OCI-LY7 (cell line): ENCODE measurements around the gene ZNF678. TPM values are rescaled to one million over a fixed set of nuclear protein-coding genes. Genes with fewer than 3 reads are reported as not detected.

Experiments
- BruUV-seq: library from RNA; stranded (reverse); fragments of 400-500 nt; replicated peaks from 2 replicates; lab custom pipeline; 2021; lab: Mats Ljungman, UMichigan
- CTCF ChIA-PET: fragments of 300-600 bp; sonication (Branson Sonifier 250); formaldehyde crosslinking; loops from one replicate; lab custom pipeline; 2022; ENCODE audit warnings: antibody characterized with exemption; ENCODE audit not compliant: unreplicated experiment; lab: Charles Lee
- POLR2A ChIA-PET: fragments of 300-600 bp; sonication (Branson Sonifier 250); formaldehyde crosslinking; loops from one replicate; lab custom pipeline; 2022; ENCODE audit warnings: antibody characterized with exemption; lab: Charles Lee
- DNase-seq: peaks from one replicate; pipeline ENCODE4 v3.0.0-alpha.2; 2015; ENCODE audit warnings: low spot score
- H2AFZ ChIP-seq: fragments of 200-600 bp; sonication (generic), shearing (Covaris generic); 2 replicates; pipeline ENCODE4 v1.6.1; 2014; ENCODE audit warnings: mild to moderate bottlenecking, antibody characterized with exemption, low read length, moderate library complexity
- H3K27ac ChIP-seq: fragments of 200-600 bp; sonication (generic); 2 replicates; pipeline ENCODE4 v1.5.1; 2014; ENCODE audit warnings: mixed run types, low read depth, mild to moderate bottlenecking, moderate library complexity, low read length, inconsistent platforms; ENCODE audit not compliant: poor library complexity, severe bottlenecking
- H3K36me3 ChIP-seq: fragments of 200-600 bp; sonication (generic); 2 replicates; pipeline ENCODE4 v1.6.1; 2014; ENCODE audit warnings: mild to moderate bottlenecking, antibody characterized with exemption, low read length, moderate library complexity, mixed read lengths; ENCODE audit not compliant: insufficient read depth
- H3K4me1 ChIP-seq: fragments of 200-600 bp; sonication (generic); 2 replicates; pipeline ENCODE4 v1.5.1; 2014; ENCODE audit warnings: mild to moderate bottlenecking, low read length; ENCODE audit not compliant: insufficient read depth, poor library complexity, severe bottlenecking
- H3K4me2 ChIP-seq: fragments of 200-600 bp; sonication (generic); 2 replicates; pipeline ENCODE4 v1.6.1; 2014; ENCODE audit warnings: mild to moderate bottlenecking, low read length
- H3K4me3 ChIP-seq: fragments of 200-600 bp; sonication (generic); 2 replicates; pipeline ENCODE4 v1.5.1; 2014; ENCODE audit warnings: mild to moderate bottlenecking, low read depth, low read length; ENCODE audit not compliant: poor library complexity, severe bottlenecking
- H3K79me2 ChIP-seq: fragments of 200-600 bp; sonication (generic); 2 replicates; pipeline ENCODE4 v1.6.1; 2016; ENCODE audit warnings: low read depth, mild to moderate bottlenecking, low read length, moderate library complexity, mixed read lengths; ENCODE audit not compliant: insufficient read depth
- H3K9me2 ChIP-seq: fragments of 200-600 bp; sonication (generic); 2 replicates; pipeline ENCODE4 v1.6.1; 2016; ENCODE audit warnings: mild to moderate bottlenecking, low read length, mixed read lengths; ENCODE audit not compliant: insufficient read depth
- H3K9me3 ChIP-seq: fragments of 200-600 bp; sonication (generic); 2 replicates; pipeline ENCODE4 v1.6.1; 2014; ENCODE audit warnings: mild to moderate bottlenecking, mixed run types, low read length, mixed read lengths
- H4K20me1 ChIP-seq: fragments of 200-600 bp; sonication (generic); 2 replicates; pipeline ENCODE4 v1.6.1; 2014; ENCODE audit warnings: mild to moderate bottlenecking, antibody characterized with exemption, low read length, moderate library complexity, mixed read lengths; ENCODE audit not compliant: insufficient read depth
- EZH2phosphoT487 ChIP-seq: fragments of 200-600 bp; sonication (generic); IDR thresholded peaks from 2 replicates; pipeline ENCODE4 v1.6.1; 2018; ENCODE audit warnings: low read depth, borderline replicate concordance, mild to moderate bottlenecking, mixed run types, antibody characterized with exemption, low read length, moderate library complexity, mixed read lengths
- intact Hi-C: fragments of 100-400 bp; cut with micrococcal nuclease; formaldehyde crosslinking; loops from one replicate; pipeline ENCODE4 v1.10.0; 2022; ENCODE audit not compliant: unreplicated experiment
- total RNA-seq, 2 experiments: library from RNA; depleted of rRNA in 1 of 2; stranded (reverse); fragments of >200 nt in 1 of 2; shearing (Covaris generic) in 1 of 2; gene quantifications; 2 replicates each; pipeline ENCODE4 v1.2.3, GENCODE V29; 2014 to 2022
- TF ChIP-seq, protein P1 (sequence below): fragments of 200-600 bp; sonication (generic); conservative IDR thresholded peaks from 2 replicates; pipeline ENCODE4 v1.5.1; 2014; ENCODE audit warnings: mild to moderate bottlenecking, antibody characterized with exemption, low read length, moderate library complexity, mixed read lengths

Gene ZNF678
- total RNA-seq, 2 experiments from 2014 or later: 19.7 to 23.9 TPM

DNA sequence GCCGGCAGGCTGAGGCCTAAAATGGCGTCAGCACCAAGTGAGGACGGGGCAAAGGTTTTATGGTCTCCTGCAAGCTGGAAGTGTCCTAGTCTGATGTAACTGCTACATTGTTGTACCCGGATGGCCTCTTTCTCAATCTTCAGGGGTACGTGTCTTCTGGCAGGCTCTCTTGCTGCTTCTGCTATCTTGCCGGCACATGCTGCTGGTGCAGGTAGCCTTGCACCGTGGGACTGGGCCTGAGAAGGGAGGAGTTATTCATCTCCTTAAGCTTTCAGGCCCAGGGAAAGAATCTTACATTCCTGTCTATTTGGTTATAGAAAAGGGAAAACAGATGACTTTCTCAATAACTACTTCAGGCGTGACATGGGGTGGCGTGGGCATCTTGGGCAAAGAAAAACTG, 72.2 kb downstream of the ZNF678 start:
- H3K9me2 ChIP-seq: no peaks in the 10 kb centered on the region
- H4K20me1 ChIP-seq: no peaks in the 10 kb centered on the region
- ChIA-PET CTCF (no interaction called here), POLR2A (no interaction called here)
- no peak overlapping the region for H2AFZ ChIP-seq
- no peak overlapping the region for H3K4me3 ChIP-seq
- no peaks in the 10 kb centered on the region for H3K79me2 ChIP-seq
- H3K36me3 ChIP-seq: peaks cover 3% of the 10 kb centered on the region
- intact Hi-C loops: no loop called here
- no peak for TF ChIP-seq EZH2phosphoT487
- TF ChIP-seq, protein P1, sequence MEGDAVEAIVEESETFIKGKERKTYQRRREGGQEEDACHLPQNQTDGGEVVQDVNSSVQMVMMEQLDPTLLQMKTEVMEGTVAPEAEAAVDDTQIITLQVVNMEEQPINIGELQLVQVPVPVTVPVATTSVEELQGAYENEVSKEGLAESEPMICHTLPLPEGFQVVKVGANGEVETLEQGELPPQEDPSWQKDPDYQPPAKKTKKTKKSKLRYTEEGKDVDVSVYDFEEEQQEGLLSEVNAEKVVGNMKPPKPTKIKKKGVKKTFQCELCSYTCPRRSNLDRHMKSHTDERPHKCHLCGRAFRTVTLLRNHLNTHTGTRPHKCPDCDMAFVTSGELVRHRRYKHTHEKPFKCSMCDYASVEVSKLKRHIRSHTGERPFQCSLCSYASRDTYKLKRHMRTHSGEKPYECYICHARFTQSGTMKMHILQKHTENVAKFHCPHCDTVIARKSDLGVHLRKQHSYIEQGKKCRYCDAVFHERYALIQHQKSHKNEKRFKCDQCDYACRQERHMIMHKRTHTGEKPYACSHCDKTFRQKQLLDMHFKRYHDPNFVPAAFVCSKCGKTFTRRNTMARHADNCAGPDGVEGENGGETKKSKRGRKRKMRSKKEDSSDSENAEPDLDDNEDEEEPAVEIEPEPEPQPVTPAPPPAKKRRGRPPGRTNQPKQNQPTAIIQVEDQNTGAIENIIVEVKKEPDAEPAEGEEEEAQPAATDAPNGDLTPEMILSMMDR: no peak
- BruUV-seq: no TSS peak
- no peak overlapping the region for H3K4me2 ChIP-seq
- no peaks in the 10 kb centered on the region; the same call in 1 of the 2 replicates for H3K9me3 ChIP-seq
- no peaks in the 10 kb centered on the region for H3K4me1 ChIP-seq
- no peak for DNase-seq
- H3K27ac ChIP-seq: no peak overlapping the region

DNA sequence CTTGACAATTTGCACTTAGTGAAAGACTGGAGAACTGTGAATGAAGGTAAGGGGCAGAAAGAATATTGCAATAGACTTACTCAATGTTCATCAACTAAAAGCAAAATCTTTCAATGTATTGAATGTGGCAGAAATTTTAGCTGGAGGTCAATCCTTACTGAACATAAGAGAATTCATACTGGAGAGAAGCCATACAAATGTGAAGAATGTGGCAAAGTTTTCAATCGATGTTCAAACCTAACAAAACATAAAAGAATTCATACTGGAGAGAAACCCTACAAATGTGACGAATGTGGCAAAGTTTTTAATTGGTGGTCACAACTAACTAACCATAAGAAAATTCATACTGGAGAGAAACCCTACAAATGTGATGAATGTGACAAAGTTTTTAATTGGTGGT, 91.1 kb downstream of the ZNF678 start:
- intact Hi-C loops: no loop called here
- Histone ChIP-seq H3K4me2 (no peak overlapping the region), H3K36me3 (peaks cover 68% of the 10 kb centered on the region), H3K9me2 (no peaks in the 10 kb centered on the region), H3K27ac (no peak overlapping the region), H3K4me1 (no peaks in the 10 kb centered on the region), H3K79me2 (no peaks in the 10 kb centered on the region), H3K9me3 (peaks cover 93% of the 10 kb centered on the region), H2AFZ (no peak overlapping the region), H3K4me3 (no peak overlapping the region), H4K20me1 (no peaks in the 10 kb centered on the region)
- DNase-seq: no peak
- ChIA-PET POLR2A (no interaction called here), CTCF (no interaction called here)
- TSS peak; percentile 16 for BruUV-seq
- TF ChIP-seq, protein P1: no peak
- no peak for TF ChIP-seq EZH2phosphoT487

DNA sequence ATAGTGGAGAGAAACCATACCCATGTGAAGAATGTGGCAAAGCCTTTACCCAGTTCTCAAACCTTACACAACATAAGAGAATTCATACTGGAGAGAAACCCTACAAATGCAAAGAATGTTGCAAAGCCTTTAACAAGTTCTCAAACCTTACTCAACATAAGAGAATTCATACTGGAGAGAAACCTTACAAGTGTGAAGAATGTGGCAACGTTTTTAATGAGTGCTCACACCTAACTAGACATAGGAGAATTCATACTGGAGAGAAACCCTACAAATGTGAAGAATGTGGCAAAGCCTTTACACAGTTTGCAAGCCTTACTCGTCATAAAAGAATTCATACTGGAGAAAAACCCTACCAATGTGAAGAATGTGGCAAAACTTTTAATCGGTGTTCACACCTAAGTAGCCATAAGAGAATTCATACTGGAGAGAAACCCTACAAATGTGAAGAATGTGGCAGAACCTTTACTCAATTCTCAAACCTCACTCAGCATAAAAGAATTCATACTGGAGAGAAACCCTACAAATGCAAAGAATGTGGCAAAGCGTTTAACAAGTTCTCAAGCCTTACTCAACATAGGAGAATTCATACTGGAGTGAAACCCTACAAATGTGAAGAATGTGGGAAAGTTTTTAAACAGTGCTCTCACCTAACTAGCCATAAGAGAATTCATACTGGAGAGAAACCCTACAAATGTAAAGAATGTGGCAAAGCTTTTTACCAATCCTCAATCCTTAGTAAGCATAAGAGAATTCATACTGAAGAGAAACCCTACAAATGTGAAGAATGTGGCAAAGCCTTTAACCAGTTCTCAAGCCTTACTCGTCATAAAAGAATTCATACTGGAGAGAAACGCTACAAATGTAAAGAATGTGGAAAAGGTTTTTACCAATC, 91.7 kb downstream of the ZNF678 start:
- H3K36me3 ChIP-seq: peaks cover 63% of the 10 kb centered on the region
- no peak for TF ChIP-seq EZH2phosphoT487
- TF ChIP-seq, protein P1: no peak
- ChIA-PET POLR2A (no interaction called here), CTCF (no interaction called here)
- H3K4me1 ChIP-seq: no peaks in the 10 kb centered on the region
- H2AFZ ChIP-seq: no peak overlapping the region
- no TSS peak for BruUV-seq
- peak; percentile 10 for DNase-seq
- H3K4me3 ChIP-seq: no peak overlapping the region
- no peaks in the 10 kb centered on the region for H3K9me2 ChIP-seq
- no peaks in the 10 kb centered on the region for H3K79me2 ChIP-seq
- H3K4me2 ChIP-seq: no peak overlapping the region
- no peaks in the 10 kb centered on the region for H4K20me1 ChIP-seq
- H3K9me3 ChIP-seq: peaks cover 93% of the 10 kb centered on the region
- H3K27ac ChIP-seq: no peak overlapping the region
- intact Hi-C loops: no loop called here
